IPS DF 19.7 (cell line): ENCODE results near the gene AIP.

Experiments used
- DNase-seq: peaks from one replicate; pipeline ENCODE4 v3.0.0-alpha.2; 2013; ENCODE audit warnings: low read depth, low spot score

AIP gene

DNA sequence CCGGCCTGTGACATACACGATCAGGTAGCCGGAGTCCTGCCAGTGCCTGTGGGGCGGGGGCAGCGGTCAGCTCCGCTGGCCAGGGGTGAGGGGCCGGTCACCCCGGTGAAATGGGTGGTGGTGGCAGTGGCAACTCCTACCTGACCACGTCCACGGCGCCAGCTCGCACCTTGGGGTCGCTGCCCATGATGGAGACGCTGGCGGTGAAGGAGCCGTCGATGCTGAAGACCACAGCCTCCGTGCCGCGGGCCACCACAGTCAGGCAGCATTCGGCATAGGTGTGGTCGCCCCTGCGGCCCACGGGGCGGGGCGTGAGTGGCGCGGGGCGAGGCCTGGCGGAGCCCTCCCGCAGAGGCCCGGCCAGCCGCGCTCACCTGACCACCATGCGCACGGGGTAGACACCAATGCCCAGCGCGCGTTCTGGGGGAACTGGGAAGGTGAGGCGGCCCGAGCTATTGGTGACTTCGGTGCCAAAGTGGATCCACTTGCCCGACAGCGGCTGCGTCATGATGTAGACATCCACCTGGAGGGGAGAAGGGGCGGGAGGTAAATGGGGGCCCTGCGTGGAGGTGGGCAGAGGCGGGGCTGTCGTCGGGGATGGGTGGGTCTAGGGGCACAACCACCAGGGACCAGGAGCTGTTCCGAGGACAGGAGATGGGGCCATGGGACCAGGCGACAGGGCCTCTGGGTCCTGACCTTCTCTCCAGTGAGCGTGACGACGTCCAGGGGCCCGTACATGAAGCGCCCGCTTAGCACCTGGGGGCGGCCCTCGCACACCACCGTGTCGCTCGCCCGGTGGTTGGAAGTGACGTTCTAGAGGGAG lies 10.9 kb downstream of the AIP start:
- DNase-seq, result no peak

DNA sequence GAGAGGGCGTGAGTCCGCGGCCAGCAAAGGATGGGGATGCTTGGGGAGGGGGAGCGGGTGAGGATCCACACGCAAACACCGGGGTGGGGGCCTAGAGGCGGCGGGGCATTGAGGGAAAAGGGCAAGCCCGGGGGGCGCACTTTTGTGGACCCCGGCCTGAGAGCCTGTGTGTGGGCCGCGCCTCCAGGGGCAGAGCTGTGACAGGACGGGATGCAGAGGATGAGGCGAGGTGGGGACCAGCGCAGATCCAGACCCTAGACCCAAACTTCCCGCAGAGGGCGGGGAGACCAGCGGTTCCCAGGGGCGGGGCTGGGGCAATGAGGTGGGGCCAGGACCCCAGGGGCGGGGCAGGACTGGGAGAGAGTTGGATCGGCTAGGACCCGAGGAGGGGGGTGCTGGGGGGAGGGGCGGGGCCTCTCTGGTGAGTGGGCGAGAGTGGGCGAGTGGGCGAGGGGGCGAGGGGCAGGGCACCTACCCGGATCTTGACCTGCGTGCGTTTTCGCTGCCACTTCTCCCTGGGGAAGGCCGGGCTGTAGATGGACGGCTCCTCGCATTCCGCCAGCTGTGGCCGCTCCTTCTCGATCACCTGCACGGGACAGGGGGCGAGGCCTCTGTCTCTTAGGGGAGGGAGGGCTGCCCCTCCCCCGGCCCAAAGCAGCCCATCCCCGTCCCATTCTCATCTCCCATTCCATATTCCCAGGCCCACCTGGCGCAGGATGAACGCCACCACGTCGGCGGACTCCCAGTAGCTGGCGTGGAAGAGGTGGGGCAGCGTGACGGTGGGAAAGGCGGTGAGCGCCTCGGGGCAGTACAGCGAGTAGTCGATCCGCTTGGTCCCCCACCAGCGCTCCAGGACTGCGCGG lies 11.8 kb downstream of the AIP start:
- DNase-seq, result no peak

DNA sequence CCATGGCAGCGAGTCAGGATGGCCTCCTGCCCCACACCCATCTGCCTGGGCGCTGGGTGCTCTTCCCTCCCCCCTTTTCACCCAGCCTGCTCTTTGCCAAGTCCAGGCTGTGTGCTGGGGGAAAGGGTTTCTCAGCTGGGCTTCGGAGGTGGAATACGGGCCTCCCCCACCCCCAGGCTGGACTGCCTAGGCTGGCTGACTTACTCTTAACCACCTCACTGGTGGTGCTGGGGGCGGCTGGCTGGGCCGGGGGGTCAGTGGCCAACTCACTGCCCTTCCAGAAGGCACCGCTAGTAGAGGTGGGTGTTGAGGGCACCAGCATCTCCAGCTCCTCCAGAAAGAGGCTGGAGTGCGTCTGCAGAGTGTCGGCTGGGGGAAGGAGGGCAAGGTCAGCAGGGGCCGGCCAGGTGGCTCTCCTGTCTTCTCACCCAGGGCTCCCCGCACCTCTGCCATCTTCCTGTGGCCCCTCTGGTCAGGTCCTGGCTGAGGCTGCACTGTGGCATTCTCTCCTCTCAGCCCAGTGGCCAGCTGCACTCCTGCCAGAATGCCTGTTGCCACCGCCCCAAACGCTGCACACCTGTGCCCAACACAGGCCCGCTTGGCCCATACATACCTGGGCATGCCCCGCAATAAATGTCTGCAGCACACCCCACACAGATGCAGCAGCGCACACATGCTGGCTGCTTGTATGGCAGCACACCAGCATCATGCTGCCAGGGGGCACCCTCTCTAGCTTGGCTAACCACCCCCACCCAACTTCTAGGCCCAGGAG lies 12.6 kb downstream of the AIP start:
- DNase-seq, result no peak

DNA sequence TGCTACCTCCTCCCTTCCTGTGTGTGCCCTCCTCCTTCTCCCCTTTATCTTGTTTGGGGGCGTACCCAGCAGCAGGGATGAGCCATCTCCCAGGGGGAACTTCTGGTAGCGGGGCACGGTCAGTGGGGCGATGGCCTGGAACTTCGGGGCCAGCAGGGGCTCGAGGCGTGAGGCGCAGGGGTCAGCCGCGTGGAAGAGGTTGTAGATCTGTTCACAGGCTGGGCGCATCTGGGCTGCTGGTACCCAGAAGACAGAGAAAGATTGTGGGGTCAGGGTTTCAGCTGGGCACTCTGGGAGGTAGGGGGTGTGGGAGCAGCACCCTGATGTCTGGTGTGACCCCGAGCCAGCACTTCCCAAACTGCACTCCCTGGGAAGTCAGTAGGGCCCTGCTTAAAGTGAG lies 13.3 kb downstream of the AIP start:
- DNase-seq, result no peak

DNA sequence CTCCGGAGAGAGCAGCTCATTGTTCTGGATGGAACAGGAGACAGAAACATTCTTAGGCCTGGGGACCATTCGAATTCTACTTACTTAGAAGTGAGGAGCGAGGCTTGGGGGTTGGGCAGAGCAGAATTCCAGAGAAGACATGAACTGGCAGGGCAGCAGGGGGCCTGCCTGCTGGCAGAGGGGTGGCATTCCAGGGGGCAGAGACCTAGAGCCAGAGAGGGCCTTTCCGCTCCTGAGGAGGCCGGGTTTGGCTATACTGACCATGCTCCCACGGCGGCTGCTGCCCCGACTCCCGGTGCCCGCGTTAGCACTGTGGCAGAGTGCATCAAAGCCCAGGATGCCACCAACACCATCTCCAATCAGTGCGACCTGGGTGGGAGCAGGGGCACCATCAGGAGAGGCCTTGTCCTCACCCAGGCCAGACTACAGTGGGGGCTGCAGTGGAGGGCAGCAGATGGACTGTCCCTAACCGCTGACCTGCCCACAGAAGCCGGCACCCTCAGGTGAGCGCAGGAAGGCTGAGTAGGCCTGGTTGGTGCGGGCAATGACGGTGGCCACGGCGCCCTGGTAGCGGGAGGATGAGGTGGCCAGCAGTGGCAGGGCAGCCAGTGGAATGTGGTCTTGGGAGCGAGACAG lies 14.9 kb downstream of the AIP start:
- DNase-seq, result no peak

DNA sequence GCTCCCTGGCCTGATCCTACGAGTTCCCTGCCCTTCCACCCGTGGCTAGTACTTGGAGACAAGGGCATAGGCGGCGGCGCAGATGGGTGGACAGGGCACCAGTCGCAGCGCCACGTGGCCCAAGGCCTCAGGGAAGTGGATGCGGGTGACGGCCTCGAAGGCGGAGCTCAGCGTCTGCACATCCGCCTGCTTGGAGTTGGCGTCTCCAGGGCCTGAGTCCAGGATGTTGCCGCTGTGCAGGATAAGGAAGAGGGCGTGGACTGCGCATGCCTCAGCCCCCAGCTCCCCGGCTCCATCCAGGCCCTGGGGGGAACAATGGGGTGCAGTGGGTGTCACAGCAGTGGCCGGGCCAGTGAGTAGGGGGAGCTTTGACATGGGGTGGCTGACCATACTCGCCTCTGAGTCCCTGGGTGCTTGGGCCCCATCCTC lies 15.7 kb downstream of the AIP start:
- DNase-seq, result no peak

DNA sequence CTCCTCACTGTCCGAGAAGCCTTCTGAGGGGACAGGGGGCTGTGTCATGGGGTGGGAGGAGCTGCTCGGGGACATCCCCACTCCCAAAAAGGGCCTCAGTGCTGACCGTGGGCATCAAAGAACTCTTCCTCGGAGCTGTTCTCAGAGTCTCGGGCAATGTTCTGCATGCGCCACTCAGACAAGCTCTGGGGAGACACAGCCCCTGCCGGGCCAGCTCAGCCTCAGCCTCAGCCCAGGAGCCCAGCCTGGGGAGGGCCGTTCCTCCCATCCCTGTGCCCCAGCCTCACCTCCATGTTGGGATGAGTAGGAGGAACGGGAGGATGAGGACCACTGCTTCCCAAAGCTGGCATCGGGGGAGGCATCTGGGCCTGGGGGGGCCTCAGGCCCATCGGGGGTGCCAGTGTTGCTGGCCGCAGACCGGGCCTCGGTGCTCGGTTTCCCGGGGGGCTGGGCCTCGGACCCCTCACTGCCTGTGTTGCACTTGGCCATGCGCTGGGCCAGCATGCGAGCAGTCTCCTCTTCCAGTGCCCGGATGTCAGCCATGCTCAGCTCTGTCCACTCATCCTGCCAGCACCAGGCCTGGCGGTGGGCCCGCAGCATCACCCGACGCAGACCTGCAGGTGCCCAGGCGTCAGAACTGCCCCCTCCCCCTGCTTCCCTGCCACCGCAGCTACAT lies 17.1 kb downstream of the AIP start:
- no peak for DNase-seq

DNA sequence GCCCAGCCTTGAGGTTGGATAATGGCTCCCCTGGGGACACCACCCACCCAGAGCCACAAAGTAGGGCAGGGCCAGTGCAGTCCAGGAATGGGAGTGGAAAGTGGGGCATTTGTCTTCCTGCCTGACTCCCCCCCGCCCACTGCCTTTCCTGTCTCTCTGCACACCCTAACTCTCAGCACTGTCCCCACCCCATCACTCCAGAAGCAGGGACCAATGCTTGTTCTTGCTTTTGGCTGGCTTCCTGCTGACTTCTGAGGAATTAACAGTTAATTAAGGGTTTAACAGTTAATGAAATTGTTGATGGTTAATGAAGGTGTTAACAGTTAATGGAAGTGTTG lies 17.6 kb downstream of the AIP start:
- DNase-seq, result no peak

DNA sequence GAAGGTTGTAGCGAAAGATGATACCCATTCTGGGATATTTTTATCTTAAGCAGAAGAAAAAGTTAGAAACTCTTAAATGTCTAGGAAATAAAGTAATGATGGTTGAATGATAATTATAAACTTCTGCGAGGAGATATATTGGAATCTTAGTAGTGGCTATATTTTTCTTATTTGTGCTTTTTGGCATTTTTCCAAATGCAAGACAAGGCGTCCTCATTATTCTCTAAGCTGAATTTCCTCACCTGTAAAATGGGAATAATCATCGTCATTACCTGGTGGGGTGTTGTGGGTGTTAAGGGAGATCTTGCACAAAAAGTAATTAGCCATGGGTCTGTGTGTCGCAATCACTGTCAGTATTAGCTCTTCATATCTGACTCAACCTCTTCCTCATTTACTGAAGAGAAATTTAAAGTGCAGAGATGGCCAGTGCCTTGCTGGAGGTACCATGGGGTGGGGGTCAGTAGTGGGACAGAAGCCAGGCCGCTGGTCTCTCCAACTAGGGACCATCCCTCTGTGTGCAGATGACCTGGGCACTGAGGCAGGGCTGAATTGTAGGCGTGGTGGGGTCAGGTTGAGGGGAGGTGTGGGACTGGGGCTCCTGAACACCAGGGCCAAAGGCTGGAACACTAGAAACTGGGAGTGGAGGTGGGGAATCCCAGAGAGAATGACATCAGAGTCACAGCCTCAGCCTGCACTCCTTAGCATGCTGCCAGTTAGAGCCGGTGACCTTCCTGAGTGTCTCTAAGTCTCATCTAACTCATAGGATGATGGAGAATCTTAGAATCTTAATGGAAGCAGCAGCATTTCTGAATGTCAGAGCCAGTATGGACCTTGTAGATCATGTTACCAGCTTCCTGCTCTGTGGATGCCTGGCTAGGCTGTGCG lies 18.2 kb downstream of the AIP start:
- no peak for DNase-seq

DNA sequence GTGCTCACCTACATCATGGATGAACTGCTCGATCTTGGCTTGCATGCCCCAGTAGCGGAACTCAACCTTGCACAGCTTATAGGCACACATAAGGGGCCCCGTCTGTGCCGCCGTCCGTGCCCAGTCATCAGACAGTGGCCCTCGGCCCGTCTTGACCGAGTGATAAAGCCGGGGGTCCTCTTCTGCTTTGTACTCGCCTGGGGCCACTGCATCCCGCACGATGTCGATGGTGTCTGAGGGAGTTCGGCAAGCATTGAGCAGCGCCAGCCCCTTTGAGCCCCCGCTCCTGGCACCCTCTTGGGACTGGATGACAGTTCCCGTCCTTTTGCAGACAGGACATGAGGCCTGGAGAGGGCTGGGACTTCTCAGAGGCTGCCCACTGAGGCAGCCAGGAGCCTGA lies 19.0 kb downstream of the AIP start:
- no peak for DNase-seq

DNA sequence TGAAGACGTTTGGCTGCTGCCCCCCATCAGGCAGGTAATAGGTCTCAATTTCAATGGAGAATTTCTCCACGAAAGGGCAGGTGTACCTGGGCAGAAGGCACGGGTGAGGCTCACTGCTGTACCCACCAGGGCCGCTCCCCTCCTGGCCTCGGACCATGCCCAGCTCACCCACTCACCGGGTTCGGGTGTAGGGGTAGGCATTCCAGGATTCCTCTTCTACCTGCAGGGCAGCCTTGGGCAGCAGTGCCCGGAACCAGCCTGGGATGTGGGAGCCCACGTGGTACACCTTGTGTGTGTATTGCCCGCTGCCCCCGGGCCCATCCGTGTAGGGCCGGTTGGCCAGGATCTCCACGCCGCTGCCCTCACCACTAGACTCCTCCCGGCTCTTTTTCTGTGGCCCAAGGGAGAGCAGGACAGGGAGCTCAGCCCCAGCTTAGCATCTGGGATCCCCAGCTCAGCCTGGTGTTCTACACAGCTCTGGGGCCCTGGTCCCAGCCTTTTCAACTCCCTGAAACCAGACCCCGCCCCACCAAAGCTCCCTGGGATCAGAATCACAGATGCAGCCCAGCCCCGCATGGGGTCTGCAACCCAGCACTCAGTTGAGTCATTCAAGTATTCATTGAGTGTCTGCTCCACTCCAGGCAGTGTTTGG lies 19.6 kb downstream of the AIP start:
- DNase-seq, result no peak

DNA sequence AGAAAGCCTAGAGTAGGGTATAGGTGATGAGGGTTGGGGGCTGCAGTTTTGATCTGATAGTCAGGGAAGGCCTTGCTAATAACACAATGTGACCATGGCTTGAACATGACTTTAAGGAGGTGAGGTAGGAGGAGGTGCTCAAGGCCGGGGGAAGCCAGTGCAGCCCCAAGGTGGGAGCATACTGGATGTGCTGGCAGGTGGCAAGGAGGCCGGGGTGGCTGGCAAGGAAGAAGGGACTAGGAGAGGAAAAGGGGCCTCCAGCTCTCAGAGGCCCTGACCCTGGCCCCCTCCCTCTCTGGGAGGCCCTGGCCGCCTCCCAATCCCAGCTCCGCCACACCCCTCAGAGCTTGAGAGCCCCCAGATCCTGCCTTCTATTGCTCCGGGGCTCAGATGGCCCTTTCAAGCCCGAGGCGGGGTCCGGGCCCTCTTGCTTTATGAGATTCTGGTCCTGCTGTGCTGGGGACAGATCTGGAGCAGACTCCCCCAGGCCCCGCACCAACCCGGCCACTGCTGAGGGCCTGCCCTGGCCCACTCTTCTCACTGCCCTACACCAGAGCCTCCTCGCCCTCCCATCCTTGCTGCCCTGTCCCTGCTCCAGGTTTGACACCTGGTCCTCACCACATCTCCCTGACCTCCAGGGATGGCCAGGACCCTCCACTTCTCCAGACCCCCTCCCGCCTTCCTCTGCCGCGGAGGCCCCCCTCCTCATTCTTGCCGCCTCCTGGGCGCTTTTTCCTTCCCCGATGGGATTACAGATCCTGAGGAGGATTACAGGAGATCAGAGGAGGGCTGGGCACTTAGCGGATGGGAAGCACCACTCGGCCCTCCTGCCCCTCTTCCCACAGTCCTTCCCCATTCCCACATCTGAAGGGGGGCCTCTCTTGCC lies 20.5 kb downstream of the AIP start:
- DNase-seq, result no peak

DNA sequence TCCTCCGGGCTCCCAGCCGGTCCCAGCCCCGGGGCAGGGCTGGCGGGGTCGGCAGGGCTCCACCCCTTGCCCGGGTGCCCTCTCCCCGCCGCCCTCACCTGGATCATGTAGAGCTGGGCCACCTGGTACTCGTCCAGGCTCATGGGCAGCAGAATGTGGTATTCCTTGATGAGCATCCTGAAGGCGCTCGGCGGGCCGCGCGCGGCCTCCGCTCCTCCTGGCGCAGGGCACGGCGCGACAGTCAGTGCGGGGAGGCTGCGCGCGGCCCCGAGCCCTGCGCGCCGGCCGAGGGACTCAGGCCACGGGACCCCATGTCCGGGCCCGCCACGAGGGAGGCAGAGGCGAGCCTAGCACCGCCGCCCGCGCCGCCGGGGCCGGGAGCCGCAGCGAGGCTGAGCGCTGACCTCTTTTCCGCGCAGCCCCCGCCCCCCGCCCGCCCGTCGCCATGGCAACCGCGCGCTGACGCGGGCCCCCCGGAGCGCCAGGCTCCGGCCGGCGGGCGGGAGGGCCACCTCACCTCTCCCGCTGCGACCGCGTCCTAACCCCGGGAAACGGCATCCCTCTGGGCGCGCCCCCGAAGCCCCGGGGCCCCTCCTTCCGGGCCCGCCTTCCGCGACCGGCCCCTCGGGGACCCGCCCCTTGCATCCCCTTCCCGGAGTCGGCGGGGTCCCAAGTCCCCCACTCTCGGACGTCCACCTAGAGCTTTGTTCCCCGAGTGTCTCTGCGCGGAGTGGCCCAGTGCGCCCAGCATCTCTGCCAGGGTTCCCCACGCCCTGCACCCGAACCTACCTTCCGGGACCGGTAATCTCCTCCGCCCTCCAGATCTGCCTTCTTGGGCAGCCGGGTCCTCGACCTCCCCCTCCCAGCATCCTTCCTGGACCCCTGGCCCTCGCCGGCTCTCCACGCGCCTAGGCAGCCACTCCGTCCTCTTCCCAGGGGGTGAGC lies 21.5 kb downstream of the AIP start:
- no peak for DNase-seq

DNA sequence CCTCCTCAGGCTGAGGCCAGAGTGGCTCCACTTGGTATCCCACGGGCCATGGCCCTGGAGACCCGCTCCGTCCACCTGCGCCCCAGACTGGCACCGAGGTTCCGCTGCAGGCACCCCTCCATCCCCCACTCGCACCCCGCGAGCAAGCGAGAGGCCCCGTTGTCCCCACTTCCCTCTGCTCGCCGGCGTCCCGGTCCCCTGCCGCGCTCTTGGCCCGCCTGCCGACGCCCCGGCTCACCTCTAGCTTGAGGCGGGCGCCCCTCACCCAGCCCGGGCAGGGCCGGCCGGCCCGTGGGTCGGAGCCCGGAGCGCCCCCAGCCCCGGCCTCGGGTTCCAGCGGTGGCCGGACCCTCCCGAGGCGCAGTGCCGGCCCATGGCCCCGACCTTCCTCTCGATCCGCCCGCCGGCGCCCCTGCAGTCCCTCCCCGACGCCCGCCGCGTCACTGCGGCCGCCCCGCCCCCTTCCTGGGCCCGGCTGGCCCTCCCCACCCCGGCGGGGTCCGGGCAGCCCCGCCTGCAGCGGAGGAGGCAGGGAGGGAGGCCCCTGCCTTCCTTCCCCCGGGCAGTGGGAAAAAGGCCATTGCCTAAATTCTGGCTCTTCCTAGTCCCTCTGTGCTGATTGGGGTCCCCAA lies 22.2 kb downstream of the AIP start, which contains the start of gene PITPNM1:
Gene PITPNM1 (minus strand): TSS at position 414 of the 632 bp plus-strand sequence. CDS start 1,183 bp downstream, outside the sequence.
- no peak for DNase-seq

DNA sequence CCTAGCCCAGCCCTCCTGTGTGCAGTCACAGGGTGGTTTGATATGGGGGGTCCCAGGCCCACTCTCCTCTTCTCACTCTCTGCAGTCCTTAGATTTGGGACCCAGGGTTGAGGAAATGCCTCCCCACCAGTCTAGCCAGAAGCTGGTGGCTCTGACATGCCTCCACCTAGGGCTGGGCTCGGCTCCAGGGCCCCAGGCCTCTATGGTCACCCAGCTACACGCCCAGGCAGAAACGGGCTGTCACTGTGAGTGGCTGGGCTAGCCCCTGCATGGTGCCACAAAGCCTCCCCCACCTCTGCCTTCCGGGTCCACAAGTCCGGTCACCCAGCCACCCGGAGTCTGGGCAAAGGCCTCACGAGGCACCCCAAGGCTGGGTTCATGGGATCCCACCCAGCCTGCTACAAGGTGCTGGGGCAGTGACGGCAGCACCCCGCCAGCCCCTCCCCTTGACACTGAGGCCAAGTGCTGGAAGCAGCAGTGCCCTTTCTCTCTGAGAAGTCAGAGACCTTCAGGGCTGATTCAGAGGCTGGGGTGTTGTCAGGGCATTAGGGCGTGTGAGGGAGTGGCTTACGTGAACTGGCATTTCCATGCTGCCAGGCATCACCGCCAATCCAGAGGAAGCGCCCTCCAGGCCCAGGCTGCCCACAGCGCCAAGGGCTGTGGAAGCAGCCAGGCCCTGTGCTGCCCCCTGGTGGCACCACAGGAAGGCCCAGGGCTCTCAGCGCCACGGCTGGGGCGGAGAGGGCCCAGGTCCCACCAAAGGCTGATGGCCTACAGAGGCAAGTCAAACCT lies 23.0 kb downstream of the AIP start:
- peak; percentile 50 for DNase-seq

DNA sequence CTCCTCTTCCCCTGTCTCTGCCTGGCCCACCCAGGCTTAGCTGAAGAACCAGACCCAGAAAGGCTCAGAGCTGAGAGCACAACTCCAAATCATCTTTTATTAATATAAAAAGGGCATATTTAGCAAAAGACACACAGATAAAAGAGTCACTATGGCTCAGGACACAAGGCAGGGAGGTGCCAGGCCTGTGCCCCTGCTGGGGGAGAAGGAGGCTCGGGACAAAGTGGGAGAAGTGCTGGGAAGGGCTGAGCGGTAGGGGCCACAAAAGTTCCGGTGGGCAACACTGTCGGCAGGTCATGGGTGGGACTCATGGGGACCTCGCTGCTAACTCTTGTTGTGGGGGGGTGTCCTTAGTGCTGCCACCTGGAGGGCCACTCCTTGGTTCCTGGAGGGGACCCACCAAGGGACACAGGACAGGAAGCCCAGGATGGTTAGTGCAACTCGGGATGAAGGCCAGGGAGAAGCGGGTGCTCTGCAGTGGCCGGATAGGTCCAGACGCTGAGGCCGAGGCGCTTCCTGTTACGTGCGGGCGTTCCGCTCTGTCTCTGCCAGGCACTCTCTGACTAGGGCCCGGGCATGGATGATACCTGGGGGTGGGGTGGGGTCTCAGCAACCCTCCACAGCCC lies 23.7 kb downstream of the AIP start:
- no peak for DNase-seq
